ENCODE measurements around the gene DPP7.

Gene DPP7

DNA sequence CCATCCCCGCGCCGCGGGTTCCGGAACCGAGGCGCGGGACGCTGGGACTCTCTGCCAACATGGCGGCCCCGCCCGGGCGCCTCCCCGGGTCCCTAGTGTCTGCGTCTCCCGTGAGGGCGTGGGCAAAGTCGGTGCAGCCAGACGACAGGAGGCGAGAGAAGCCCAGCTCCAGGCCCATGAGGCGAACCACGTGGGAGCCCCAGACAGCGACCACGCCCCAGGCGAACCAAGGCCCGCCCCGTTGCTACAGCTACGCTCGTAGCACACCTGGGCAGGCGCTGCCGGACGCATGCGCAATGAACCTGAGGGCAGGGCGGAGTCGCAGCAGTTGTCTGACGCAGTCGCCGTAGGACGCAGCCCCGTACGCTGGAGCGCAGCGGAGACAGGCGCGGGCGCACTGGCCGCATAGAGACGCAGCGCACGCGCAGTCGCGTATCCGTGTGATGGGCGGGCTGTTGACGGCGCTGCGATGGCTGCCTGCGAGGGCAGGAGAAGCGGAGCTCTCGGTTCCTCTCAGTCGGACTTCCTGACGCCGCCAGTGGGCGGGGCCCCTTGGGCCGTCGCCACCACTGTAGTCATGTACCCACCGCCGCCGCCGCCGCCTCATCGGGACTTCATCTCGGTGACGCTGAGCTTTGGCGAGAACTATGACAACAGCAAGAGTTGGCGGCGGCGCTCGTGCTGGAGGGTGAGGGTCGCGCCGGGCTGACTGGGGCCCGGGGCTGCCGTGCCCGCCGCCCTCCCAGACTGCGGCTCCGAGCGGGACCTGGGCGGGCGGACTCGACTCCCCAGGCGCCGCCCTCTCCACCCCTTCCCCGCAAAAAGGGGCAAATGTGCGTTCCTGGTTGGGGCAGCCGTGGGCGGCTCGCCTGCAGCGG is 27.8 kb downstream of the DPP7 start, which contains the start of gene MAN1B1:
TSS of gene MAN1B1 (plus strand) at position 455 of the 878 bp plus-strand sequence. CDS start at position 470, 15 bp downstream.
- TF ChIP-seq POLR2AphosphoS5 (IDR thresholded peaks at IDR 0.05; ENCODE audit: low read depth) (peak; percentile 31; the same call in 1 of the 2 replicates), GABPA (IDR thresholded peaks at IDR 0.05; ENCODE audit: low read depth) (no peak), SPI1 (IDR thresholded peaks at IDR 0.05; ENCODE audit: borderline replicate concordance, low read depth) (peak; percentile 52; the same call in 1 of the 2 replicates)
- Histone ChIP-seq H3K4me3 (replicated peaks; ENCODE audit: insufficient read depth, low read length) (peak within 1 kb of the TSS; percentile 59), H3K27ac (replicated peaks) (peak within 1 kb of the TSS; percentile 90), H3K27me3 (ENCODE audit: insufficient read depth, poor library complexity, severe bottlenecking) (no peaks in the 10 kb centered on the region)
- DNase-seq (ENCODE audit: low read depth in 1 of 2, low spot score in 1 of 2) = peak; percentile 99 to 100

DNA sequence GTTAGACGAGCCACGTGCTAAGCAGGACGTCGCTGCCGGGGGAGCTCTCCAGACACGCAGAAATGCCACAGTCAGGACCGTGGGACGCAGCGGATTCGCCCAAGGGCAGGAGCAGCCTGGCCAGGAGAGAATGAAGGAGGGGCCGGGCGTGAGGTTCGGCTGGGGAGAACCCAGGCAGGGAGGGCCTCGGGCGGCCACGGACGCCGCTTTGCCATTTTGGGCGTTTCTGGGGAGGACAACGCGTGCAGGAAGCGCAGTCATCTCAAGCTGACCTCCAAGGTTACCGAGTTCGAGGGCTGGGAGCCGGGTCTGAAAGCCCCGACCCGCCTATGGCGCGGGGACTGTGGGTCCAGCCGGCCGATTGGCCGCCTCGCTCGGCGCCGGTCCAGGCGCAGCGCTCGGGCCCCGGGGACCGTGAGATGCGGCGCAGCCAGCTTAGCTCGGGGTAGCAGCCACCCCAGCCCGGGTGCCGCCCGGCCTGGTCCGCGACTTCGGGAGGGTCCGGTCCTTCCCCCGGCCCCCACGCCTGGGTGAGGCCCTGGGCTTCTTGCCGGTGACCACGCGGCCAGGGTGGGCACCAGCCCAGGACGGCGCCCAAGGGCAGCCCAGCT is 28.5 kb downstream of the DPP7 start:
- Histone ChIP-seq H3K4me3 (replicated peaks; ENCODE audit: insufficient read depth, low read length) (peak overlapping the region; percentile 59), H3K27me3 (ENCODE audit: insufficient read depth, poor library complexity, severe bottlenecking) (no peaks in the 10 kb centered on the region), H3K27ac (replicated peaks) (peak overlapping the region; percentile 90)
- DNase-seq (ENCODE audit: low read depth in 1 of 2, low spot score in 1 of 2) = peak in 1 of 2 experiments; percentile 31
- TF ChIP-seq, protein P1, sequence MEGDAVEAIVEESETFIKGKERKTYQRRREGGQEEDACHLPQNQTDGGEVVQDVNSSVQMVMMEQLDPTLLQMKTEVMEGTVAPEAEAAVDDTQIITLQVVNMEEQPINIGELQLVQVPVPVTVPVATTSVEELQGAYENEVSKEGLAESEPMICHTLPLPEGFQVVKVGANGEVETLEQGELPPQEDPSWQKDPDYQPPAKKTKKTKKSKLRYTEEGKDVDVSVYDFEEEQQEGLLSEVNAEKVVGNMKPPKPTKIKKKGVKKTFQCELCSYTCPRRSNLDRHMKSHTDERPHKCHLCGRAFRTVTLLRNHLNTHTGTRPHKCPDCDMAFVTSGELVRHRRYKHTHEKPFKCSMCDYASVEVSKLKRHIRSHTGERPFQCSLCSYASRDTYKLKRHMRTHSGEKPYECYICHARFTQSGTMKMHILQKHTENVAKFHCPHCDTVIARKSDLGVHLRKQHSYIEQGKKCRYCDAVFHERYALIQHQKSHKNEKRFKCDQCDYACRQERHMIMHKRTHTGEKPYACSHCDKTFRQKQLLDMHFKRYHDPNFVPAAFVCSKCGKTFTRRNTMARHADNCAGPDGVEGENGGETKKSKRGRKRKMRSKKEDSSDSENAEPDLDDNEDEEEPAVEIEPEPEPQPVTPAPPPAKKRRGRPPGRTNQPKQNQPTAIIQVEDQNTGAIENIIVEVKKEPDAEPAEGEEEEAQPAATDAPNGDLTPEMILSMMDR (IDR thresholded peaks at IDR 0.05; ENCODE audit: insufficient read depth, low read length) = no peak
- TF ChIP-seq POLR2AphosphoS5 (IDR thresholded peaks at IDR 0.05; ENCODE audit: low read depth) (no peak), SPI1 (IDR thresholded peaks at IDR 0.05; ENCODE audit: borderline replicate concordance, low read depth) (no peak), GABPA (IDR thresholded peaks at IDR 0.05; ENCODE audit: low read depth) (no peak)
- TF ChIP-seq, protein P2, sequence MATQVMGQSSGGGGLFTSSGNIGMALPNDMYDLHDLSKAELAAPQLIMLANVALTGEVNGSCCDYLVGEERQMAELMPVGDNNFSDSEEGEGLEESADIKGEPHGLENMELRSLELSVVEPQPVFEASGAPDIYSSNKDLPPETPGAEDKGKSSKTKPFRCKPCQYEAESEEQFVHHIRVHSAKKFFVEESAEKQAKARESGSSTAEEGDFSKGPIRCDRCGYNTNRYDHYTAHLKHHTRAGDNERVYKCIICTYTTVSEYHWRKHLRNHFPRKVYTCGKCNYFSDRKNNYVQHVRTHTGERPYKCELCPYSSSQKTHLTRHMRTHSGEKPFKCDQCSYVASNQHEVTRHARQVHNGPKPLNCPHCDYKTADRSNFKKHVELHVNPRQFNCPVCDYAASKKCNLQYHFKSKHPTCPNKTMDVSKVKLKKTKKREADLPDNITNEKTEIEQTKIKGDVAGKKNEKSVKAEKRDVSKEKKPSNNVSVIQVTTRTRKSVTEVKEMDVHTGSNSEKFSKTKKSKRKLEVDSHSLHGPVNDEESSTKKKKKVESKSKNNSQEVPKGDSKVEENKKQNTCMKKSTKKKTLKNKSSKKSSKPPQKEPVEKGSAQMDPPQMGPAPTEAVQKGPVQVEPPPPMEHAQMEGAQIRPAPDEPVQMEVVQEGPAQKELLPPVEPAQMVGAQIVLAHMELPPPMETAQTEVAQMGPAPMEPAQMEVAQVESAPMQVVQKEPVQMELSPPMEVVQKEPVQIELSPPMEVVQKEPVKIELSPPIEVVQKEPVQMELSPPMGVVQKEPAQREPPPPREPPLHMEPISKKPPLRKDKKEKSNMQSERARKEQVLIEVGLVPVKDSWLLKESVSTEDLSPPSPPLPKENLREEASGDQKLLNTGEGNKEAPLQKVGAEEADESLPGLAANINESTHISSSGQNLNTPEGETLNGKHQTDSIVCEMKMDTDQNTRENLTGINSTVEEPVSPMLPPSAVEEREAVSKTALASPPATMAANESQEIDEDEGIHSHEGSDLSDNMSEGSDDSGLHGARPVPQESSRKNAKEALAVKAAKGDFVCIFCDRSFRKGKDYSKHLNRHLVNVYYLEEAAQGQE (IDR thresholded peaks at IDR 0.05; ENCODE audit: insufficient replicate concordance, low read depth) = no peak

DNA sequence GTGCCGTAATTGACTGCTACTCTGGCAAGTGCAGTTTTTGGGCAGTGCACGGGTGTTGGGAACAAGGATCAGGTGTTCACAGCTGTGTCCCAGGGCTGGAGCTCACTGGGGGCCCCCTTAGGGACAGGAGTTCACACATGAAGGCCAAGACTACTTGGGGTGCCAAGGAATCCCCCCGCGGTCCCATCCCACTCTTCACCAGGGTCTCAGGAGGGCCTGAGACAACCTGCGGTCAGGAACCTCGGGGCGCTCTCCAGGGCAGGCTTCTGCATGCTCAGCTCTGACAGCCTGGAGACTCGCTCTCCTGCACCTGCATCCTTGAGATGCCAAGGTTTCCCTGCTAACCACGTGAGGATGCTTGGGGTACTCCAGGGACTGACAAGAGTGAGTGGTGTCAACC is 30.0 kb downstream of the DPP7 start:
- no peak overlapping the region for H3K27ac ChIP-seq (replicated peaks)
- TF ChIP-seq, protein P2 (IDR thresholded peaks at IDR 0.05; ENCODE audit: insufficient replicate concordance, low read depth) = no peak
- TF ChIP-seq SPI1 (IDR thresholded peaks at IDR 0.05; ENCODE audit: borderline replicate concordance, low read depth) = no peak
- no peak for TF ChIP-seq POLR2AphosphoS5 (IDR thresholded peaks at IDR 0.05; ENCODE audit: low read depth)
- no peak for TF ChIP-seq GABPA (IDR thresholded peaks at IDR 0.05; ENCODE audit: low read depth)
- TF ChIP-seq, protein P1 (IDR thresholded peaks at IDR 0.05; ENCODE audit: insufficient read depth, low read length) = no peak
- H3K4me3 ChIP-seq (replicated peaks; ENCODE audit: insufficient read depth, low read length) = no peak overlapping the region

More for the DNA sequence above, 30.0 kb downstream of the DPP7 start:
- DNase-seq (ENCODE audit: low read depth in 1 of 2, low spot score in 1 of 2) = no peak
- H3K27me3 ChIP-seq (ENCODE audit: insufficient read depth, poor library complexity, severe bottlenecking) = no peaks in the 10 kb centered on the region

Measured in HL-60 (cell line).